Esophagus squamous epithelium (tissue), 4 donors: ENCODE measurements around the gene SLC35A3.

Source experiments
- POLR2A ChIP-seq, 4 donors: fragments of 450-650 bp; IDR thresholded peaks; one replicate each; pipeline ENCODE4 v1.6.1; 2017; ENCODE audit warnings: antibody characterized with exemption in 4 of 4, mild to moderate bottlenecking in 4 of 4, moderate library complexity in 3 of 4
- TF ChIP-seq, protein P1 (sequence below), 6 experiments: fragments of 450-650 bp in 4 of 6; fragments of 200-600 bp in 2 of 6; sonication (generic) in 2 of 6; IDR thresholded peaks; one replicate each; pipeline ENCODE4 v1.5.1; 2016 to 2019; ENCODE audit warnings: antibody characterized with exemption in 6 of 6, mild to moderate bottlenecking in 4 of 6, moderate library complexity in 4 of 6

DNA sequence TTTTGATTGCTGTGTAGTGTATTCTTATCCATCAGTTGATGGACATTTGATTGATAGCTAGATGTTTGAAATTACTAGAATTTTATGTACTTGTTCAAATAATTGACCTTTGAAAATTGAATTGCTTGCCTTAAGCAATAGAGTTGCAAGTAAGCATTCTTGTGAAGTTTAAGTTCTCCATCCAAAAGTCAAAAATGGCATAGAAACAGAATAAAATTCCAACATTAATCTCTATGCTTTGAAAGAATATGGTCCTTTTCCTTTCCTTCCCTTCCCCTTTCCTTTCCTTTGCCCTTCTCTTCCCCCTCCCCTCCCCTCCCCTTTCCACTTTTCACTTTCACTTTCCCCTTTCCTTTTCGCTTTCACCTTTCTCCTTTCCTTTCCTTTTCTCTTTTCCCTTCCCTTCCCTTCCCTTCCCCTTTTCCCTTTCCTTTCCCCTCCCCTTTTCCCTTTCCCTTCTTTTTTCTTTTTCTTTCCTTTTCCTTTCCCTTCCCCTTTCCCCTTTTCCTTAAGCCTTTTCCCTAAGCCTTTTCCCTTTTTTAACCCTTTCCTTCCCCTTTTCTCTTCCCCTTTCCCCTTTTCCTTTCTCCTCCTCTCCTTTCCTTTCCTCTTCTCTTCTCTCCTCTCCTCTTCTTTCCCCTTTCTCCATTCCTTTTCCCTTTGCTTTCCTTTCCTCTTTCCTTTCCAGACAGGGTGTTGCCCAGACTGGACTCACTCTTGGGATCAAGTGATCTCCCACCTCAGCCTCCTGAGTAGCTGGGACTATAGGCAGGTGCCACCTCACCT, 95.6 kb downstream of the SLC35A3 start:
- no peak for TF ChIP-seq POLR2A (IDR thresholded peaks at IDR 0.05)
- TF ChIP-seq, protein P1, sequence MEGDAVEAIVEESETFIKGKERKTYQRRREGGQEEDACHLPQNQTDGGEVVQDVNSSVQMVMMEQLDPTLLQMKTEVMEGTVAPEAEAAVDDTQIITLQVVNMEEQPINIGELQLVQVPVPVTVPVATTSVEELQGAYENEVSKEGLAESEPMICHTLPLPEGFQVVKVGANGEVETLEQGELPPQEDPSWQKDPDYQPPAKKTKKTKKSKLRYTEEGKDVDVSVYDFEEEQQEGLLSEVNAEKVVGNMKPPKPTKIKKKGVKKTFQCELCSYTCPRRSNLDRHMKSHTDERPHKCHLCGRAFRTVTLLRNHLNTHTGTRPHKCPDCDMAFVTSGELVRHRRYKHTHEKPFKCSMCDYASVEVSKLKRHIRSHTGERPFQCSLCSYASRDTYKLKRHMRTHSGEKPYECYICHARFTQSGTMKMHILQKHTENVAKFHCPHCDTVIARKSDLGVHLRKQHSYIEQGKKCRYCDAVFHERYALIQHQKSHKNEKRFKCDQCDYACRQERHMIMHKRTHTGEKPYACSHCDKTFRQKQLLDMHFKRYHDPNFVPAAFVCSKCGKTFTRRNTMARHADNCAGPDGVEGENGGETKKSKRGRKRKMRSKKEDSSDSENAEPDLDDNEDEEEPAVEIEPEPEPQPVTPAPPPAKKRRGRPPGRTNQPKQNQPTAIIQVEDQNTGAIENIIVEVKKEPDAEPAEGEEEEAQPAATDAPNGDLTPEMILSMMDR (IDR thresholded peaks at IDR 0.05) = no peak
